K562 (cell line): ENCODE results near the gene MEAF6. TPM values are rescaled to one million over a fixed set of nuclear protein-coding genes. Genes with fewer than 3 reads are reported as not detected.

ENCODE experiments used
- ARID3B ChIP-seq: fragments of 250-450 bp; sonication (Bioruptor Pico); IDR thresholded peaks from 2 replicates; pipeline ENCODE4 v1.4.0; 2020; ENCODE audit warnings: borderline replicate concordance
- BRF1 ChIP-seq: IDR thresholded peaks from 3 replicates; pipeline ENCODE4 v1.6.1; 2011; ENCODE audit warnings: borderline replicate concordance, mild to moderate bottlenecking; ENCODE audit not compliant: insufficient read length; ENCODE audit errors: extremely low read depth
- CBX1 ChIP-seq: sonication (generic); IDR thresholded peaks from 2 replicates; pipeline ENCODE4 v1.6.1; 2016; ENCODE audit warnings: antibody characterized with exemption, low read depth, mild to moderate bottlenecking
- CC2D1A ChIP-seq: fragments of 450-650 bp; IDR thresholded peaks from 2 replicates; pipeline ENCODE4 v1.6.1; 2017; ENCODE audit warnings: mild to moderate bottlenecking
- KDM2B ChIP-seq: fragments of 250-450 bp; sonication (Bioruptor Pico); IDR thresholded peaks from 2 replicates; pipeline ENCODE4 v1.8.0; 2021; ENCODE audit warnings: mild to moderate bottlenecking, moderate library complexity
- MCM2 ChIP-seq: fragments of 450-650 bp; IDR thresholded peaks from 2 replicates; pipeline ENCODE4 v1.6.1; 2017; ENCODE audit warnings: low read depth, mild to moderate bottlenecking
- SUPT5H ChIP-seq: fragments of 450-650 bp; IDR thresholded peaks from 2 replicates; pipeline ENCODE4 v1.6.1; 2016
- TOE1 ChIP-seq, 2 experiments: fragments of 450-650 bp in 1 of 2; sonication (generic) in 1 of 2; formaldehyde crosslinking in 1 of 2; IDR thresholded peaks; 2 replicates each; pipeline versions ENCODE4 v1.7.1 to v1.8.0; 2016 to 2022; ENCODE audit warnings: borderline replicate concordance in 2 of 2, mild to moderate bottlenecking in 2 of 2, antibody characterized with exemption in 1 of 2, inconsistent platforms in 1 of 2, low read depth in 1 of 2, missing genetic modification reagents in 1 of 2, moderate library complexity in 1 of 2
- ZBTB1 ChIP-seq: sonication (generic); formaldehyde crosslinking; IDR thresholded peaks from 2 replicates; pipeline ENCODE4 v1.8.1; 2023; ENCODE audit warnings: missing genetic modification reagents, low read depth, mild to moderate bottlenecking, borderline replicate concordance
- ZBTB7A ChIP-seq: IDR thresholded peaks from 2 replicates; pipeline ENCODE4 v1.6.1; 2011; ENCODE audit warnings: low read depth, mild to moderate bottlenecking, low read length, moderate library complexity, borderline replicate concordance; ENCODE audit not compliant: control insufficient read depth
- polyA plus RNA-seq, 8 experiments: library from polyadenylated mRNA; depleted of rRNA in 4 of 8; stranded (reverse) in 5 of 8; unstranded in 3 of 8; fragments of >200 nt; fragmentation: Nextera tagmentation in 2 of 8; fragmentation: Illumina TruSeq in 1 of 8; extraction: Ambion mirVana in 2 of 8; extraction: Trizol in 1 of 8; gene quantifications; 2 replicates each; pipeline versions ENCODE4 v1.2.1 to v1.2.3, GENCODE V29; 2011 to 2014; ENCODE audit warnings: inconsistent platforms in 1 of 8, missing spikeins in 1 of 8
- total RNA-seq, 7 experiments: library from RNA; depleted of rRNA in 6 of 7; stranded (reverse); fragments of >200 nt in 6 of 7; fragmentation: Illumina TruSeq in 2 of 7; extraction: Trizol in 2 of 7; gene quantifications; 2 replicates each; pipeline versions ENCODE4 v1.2.1 to v1.2.3, GENCODE V29; 2011 to 2021; ENCODE audit warnings: low replicate concordance in 1 of 7
- TF ChIP-seq, protein P1 (sequence below): fragments of 250-450 bp; sonication (Bioruptor Pico); IDR thresholded peaks from 2 replicates; pipeline ENCODE4 v1.5.0; 2021
- TF ChIP-seq, protein P2 (sequence below), 2 experiments: fragments of 450-650 bp; conservative IDR thresholded peaks; 2 replicates each; pipeline ENCODE4 v1.6.1; 2017; ENCODE audit warnings: mild to moderate bottlenecking in 2 of 2, moderate library complexity in 2 of 2
- TF ChIP-seq, protein P3 (sequence below): fragments of 250-450 bp; sonication (Bioruptor Pico); IDR thresholded peaks from 2 replicates; pipeline ENCODE4 v1.4.0; 2020; ENCODE audit warnings: mild to moderate bottlenecking

MEAF6 gene
- total and polyA plus RNA-seq, 9 of the 15 experiments (the other 6 are each of a cell fraction or from before 2014, with no cell fraction given) = 55.0 to 151 (median 92.3) TPM

- TF ChIP-seq, protein P1, sequence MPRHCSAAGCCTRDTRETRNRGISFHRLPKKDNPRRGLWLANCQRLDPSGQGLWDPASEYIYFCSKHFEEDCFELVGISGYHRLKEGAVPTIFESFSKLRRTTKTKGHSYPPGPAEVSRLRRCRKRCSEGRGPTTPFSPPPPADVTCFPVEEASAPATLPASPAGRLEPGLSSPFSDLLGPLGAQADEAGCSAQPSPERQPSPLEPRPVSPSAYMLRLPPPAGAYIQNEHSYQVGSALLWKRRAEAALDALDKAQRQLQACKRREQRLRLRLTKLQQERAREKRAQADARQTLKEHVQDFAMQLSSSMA (CRISPR knock-in tag) = no peak
- TF ChIP-seq CBX1 (peak; percentile 87; the same call in 1 of the 2 replicates), ARID3B (CRISPR knock-in tag) (no peak), CC2D1A (no peak), MCM2 (no peak), SUPT5H (peak; percentile 60; the same call in 1 of the 2 replicates), KDM2B (CRISPR knock-in tag) (peak; percentile 89), BRF1 (no peak), ZBTB1 (CRISPR knock-in tag) (0 out of 2 replicates have a peak, but pooled peaks have one; percentile 30), TOE1 (IDR thresholded peaks at IDR 0.05; ENCODE audit: borderline replicate concordance) (no peak), TOE1 (CRISPR knock-in tag; IDR thresholded peaks at IDR 0.05; ENCODE audit: borderline replicate concordance, low read depth) (no peak), ZBTB7A (peak; percentile 69)
- TF ChIP-seq, protein P2, sequence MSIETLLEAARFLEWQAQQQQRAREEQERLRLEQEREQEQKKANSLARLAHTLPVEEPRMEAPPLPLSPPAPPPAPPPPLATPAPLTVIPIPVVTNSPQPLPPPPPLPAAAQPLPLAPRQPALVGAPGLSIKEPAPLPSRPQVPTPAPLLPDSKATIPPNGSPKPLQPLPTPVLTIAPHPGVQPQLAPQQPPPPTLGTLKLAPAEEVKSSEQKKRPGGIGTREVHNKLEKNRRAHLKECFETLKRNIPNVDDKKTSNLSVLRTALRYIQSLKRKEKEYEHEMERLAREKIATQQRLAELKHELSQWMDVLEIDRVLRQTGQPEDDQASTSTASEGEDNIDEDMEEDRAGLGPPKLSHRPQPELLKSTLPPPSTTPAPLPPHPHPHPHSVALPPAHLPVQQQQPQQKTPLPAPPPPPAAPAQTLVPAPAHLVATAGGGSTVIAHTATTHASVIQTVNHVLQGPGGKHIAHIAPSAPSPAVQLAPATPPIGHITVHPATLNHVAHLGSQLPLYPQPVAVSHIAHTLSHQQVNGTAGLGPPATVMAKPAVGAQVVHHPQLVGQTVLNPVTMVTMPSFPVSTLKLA (conservative IDR thresholded peaks at IDR 0.05) = peak in 1 of 2 experiments; percentile 48; a peak in 2 of 4 replicates
- TF ChIP-seq, protein P3, sequence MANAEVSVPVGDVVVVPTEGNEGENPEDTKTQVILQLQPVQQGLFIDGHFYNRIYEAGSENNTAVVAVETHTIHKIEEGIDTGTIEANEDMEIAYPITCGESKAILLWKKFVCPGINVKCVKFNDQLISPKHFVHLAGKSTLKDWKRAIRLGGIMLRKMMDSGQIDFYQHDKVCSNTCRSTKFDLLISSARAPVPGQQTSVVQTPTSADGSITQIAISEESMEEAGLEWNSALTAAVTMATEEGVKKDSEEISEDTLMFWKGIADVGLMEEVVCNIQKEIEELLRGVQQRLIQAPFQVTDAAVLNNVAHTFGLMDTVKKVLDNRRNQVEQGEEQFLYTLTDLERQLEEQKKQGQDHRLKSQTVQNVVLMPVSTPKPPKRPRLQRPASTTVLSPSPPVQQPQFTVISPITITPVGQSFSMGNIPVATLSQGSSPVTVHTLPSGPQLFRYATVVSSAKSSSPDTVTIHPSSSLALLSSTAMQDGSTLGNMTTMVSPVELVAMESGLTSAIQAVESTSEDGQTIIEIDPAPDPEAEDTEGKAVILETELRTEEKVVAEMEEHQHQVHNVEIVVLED (CRISPR knock-in tag) = peak; percentile 71
Observed at GRCh38 chr1:37474046-37474696, 40.4 kb downstream of the MEAF6 start, which contains the start of gene ZC3H12A (continued).
